BJ (cell line): ENCODE measurements around the gene NISCH. TPM values are rescaled to one million over a fixed set of nuclear protein-coding genes. Genes with fewer than 3 reads are reported as not detected.

Source experiments
- CTCF ChIA-PET: fragments of 350-600 bp; formaldehyde crosslinking; extraction: SDS; loops from one replicate; lab custom pipeline; 2021; ENCODE audit warnings: antibody characterized with exemption, inconsistent platforms; lab: Yijun Ruan, JAX
- POLR2A ChIA-PET: fragments of 300-600 bp; sonication (Branson Sonifier 250); formaldehyde crosslinking; extraction: SDS; loops from one replicate; lab custom pipeline; 2021; ENCODE audit warnings: antibody characterized with exemption; lab: Charles Lee
- DNase-seq: peaks from one replicate; pipeline ENCODE4 v3.0.0-alpha.2; 2011; ENCODE audit warnings: low read depth
- H3K27me3 ChIP-seq: 2 replicates; pipeline ENCODE4 v1.6.0; 2011; ENCODE audit warnings: low read length; ENCODE audit not compliant: control insufficient read depth, insufficient read depth
- H3K36me3 ChIP-seq: 2 replicates; pipeline ENCODE4 v1.5.1; 2011; ENCODE audit warnings: low read length; ENCODE audit not compliant: control insufficient read depth, insufficient read depth
- H3K4me3 ChIP-seq: 2 replicates; pipeline ENCODE4 v1.5.1; 2011; ENCODE audit warnings: low read depth, mild to moderate bottlenecking, control low read depth, low read length
- CTCF ChIP-seq: IDR thresholded peaks from 2 replicates; pipeline ENCODE4 v1.5.1; 2011; ENCODE audit warnings: low read depth, mild to moderate bottlenecking, control low read depth, inconsistent platforms, low read length, moderate library complexity; ENCODE audit not compliant: insufficient read depth
- polyA plus RNA-seq: library from polyadenylated mRNA; depleted of rRNA; stranded (reverse); fragments of >200 nt; gene quantifications from 2 replicates; pipeline ENCODE4 v1.2.3, GENCODE V29; 2011

The NISCH gene
- polyA plus RNA-seq, 1 experiment, result 95.3 TPM

DNA sequence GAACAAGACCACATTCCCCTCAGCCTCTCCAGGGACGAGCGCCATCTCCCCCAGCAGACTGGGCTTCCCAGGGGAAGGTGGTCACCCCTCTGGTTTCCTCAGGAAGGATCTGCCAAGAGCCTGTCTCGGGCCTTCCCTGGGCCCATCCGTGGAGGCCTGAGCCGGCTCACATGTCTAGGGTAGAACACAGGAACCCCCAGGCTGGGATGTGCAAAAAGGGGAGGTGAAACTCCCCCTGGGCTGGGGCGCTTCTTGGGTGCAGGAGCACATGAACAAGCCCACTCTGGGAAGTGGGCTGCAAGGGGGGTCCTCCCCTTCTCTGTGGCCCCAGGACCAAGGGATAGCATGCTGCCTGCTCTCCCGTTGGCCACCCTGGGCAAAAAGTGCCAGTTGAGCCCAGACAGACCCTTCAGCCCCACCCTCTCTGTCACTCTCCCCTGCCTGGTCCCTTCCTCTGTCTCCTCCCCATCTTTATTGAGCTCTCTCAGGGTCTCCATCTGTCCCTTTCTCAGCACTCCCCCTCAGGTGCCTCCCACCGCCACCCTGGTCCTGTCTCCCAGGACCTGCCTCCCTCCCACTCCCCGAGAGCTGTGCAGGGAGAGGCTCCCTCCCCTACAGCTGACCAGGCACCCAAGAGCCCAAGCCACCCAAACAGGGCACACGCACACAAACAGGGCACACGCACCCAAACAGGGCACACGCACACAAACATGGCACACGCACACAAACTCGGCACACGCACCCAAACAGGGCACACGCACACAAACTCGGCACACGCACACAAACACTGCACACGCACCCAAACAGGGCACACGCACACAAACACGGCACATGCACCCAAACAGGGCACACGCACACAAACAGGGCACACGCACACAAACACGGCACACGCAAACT, 11.4 kb upstream of the NISCH start:
- DNase-seq, result no peak
- Histone ChIP-seq H3K36me3 (no peaks in the 10 kb centered on the region), H3K4me3 (no peak overlapping the region), H3K27me3 (no peaks in the 10 kb centered on the region)
- POLR2A ChIA-PET, result no interaction called here
- TF ChIP-seq CTCF, result no peak
- CTCF ChIA-PET, result interaction anchor here (1.1 to 12.4 kb wide), 3 partner anchors 12 to 75 kb away, joined by 3 to 445 read pairs (median 8); no protein-coding TSS in a partner anchor

GRCh38 chr3:52444860-52445793, 10.3 kb upstream of the NISCH start, which contains the start of gene SEMA3G:
SEMA3G (minus strand) TSS chr3:52445103; CDS start chr3:52445027, 76 bp downstream.
- no peaks in the 10 kb centered on the region for H3K36me3 ChIP-seq
- no peaks in the 10 kb centered on the region for H3K27me3 ChIP-seq
- no peak within 1 kb of the TSS for H3K4me3 ChIP-seq
- CTCF ChIA-PET, result interaction anchor here (1.1 to 12.4 kb wide), 7 partner anchors 13 to 248 kb away, joined by 3 to 445 read pairs (median 8); no protein-coding TSS in a partner anchor
- POLR2A ChIA-PET, result no interaction called here
- peak; percentile 55 for TF ChIP-seq CTCF
- no peak for DNase-seq

DNA sequence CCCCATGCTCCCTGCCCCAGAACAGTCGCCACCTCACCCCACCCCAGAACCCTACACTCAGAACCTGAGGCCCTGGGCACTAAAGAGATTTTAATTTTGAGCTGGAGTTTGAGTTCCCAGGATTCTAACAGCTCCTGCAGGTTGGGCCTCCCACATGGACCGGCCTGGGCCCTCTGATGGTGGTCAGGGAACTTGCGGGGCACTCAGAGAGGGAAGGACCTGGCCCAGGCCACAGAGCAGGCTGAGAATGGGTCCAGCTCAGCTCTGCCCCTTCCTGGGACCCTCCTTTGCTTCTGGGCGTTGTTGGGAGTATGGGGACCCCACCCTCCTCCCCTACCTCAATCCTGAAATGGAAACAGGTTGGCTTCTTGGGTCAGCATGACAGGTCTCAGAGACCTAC, 9.4 kb upstream of the NISCH start:
- Histone ChIP-seq H3K27me3 (no peaks in the 10 kb centered on the region), H3K4me3 (no peak overlapping the region), H3K36me3 (no peaks in the 10 kb centered on the region)
- DNase-seq, result no peak
- POLR2A ChIA-PET, result no interaction called here
- TF ChIP-seq CTCF, result no peak
- CTCF ChIA-PET, result interaction anchor here (0.7 to 12.4 kb wide), 13 partner anchors 12 to 247 kb away, joined by 3 to 445 read pairs (median 4); no protein-coding TSS in a partner anchor

DNA sequence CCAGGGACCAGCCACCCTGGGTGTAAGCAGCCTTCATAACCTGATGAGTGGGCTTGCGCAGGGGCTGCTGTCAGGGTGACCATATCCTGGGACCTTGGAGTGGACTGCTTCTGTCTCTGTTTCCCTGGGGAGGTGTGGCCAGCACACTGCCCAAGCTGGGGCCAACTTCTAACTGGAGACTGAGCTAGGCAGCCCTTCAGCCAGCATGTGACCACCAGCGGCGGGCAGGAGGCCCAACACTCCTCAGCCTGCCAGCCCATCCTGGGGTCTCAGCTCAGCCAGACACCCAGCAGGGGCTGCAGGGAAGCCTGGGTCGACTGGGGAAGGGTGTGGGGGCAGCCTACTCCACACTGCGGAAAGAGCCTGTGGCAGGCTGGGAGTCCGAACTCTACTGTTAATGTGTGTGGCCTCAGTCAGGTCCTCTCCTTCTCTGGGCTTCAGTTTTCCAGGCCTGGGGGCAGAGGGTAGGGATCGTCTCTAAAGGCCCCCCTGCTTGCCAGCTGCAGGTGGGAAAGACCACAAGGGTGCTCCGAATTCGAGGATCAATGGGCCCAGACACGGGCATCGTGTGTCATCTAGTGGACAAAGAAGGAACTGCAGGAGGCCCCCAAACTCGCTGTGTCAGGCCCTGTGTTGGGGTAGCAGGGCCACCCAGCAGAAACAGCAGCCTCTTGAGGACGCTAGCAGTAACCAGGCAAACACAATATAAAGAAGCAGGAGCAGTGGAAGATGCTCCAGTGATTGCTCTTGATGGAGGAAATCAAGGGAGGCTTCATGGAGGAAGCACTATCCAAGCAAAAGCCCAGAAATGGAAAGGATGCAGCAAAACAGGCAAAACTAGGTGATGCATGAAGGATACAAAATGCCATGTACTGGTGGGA, 8.5 kb upstream of the NISCH start:
- peak; percentile 100 for TF ChIP-seq CTCF
- ChIA-PET POLR2A (no interaction called here), CTCF (interaction anchor here (0.6 to 12.4 kb wide), 21 partner anchors 11 to 1635 kb away, joined by 3 to 445 read pairs (median 4); partner anchors contain the start of gene TLR9)
- no peak for DNase-seq
- no peaks in the 10 kb centered on the region for H3K27me3 ChIP-seq
- H3K36me3 ChIP-seq, result no peaks in the 10 kb centered on the region
- no peak overlapping the region for H3K4me3 ChIP-seq
